Left lung (tissue), 10 donors: ENCODE results near the gene UNC13D. TPM values are rescaled to one million over a fixed set of nuclear protein-coding genes. Genes with fewer than 3 reads are reported as not detected.
A peak's percentile ranks its signal among the peaks of the same experiment; 100 is the strongest.

Experiments used
- ATAC-seq: fragments of 200-7000 bp; cut with Tn5 transposase; one replicate; pipeline ENCODE4 v1.9.1; 2020; ENCODE audit warnings: moderate library complexity
- DNase-seq, 4 donors: peaks; one replicate each; pipeline ENCODE4 v3.0.0-alpha.2; 2013 to 2020
- H3K27ac ChIP-seq, 2 donors: fragments of 200-600 bp; sonication (generic) in 1 of 2; one replicate each; pipeline versions ENCODE4 v1.5.0 to v1.8.0; 2020 to 2021
- H3K27me3 ChIP-seq, 2 donors: fragments of 200-600 bp; sonication (generic) in 1 of 2; one replicate each; pipeline versions ENCODE4 v1.5.0 to v1.8.0; 2020 to 2021
- H3K36me3 ChIP-seq, 2 donors: fragments of 200-600 bp; sonication (generic) in 1 of 2; one replicate each; pipeline versions ENCODE4 v1.5.0 to v1.8.0; 2020 to 2021
- H3K4me1 ChIP-seq, 2 donors: fragments of 200-600 bp; one replicate each; pipeline ENCODE4 v1.8.0; 2021
- H3K4me3 ChIP-seq, 2 donors: fragments of 200-600 bp; sonication (generic) in 1 of 2; one replicate each; pipeline versions ENCODE4 v1.5.0 to v1.8.0; 2020 to 2021; ENCODE audit warnings: mild to moderate bottlenecking in 1 of 2
- H3K9me3 ChIP-seq, 2 donors: fragments of 200-600 bp; sonication (generic) in 1 of 2; one replicate each; pipeline versions ENCODE4 v1.5.0 to v1.8.0; 2020 to 2021
- CTCF ChIP-seq, 2 donors: fragments of 200-600 bp; sonication (generic) in 1 of 2; IDR thresholded peaks; one replicate each; pipeline versions ENCODE4 v1.5.0 to v1.8.0; 2021; ENCODE audit warnings: antibody characterized with exemption in 2 of 2
- intact Hi-C, 2 donors: fragments of 100-400 bp; cut with DNase I; formaldehyde crosslinking; loops; one replicate each; pipeline versions ENCODE4 v1.11.2 to v1.14.2; 2022
- polyA plus RNA-seq, 6 donors: library from polyadenylated mRNA; unstranded; fragments of 120-200 nt; gene quantifications; one replicate each; pipeline ENCODE4 v1.2.1, GENCODE V29; 2013; ENCODE audit not compliant: insufficient read length in 6 of 6
- total RNA-seq, 2 donors: library from RNA; stranded (reverse); fragmentation: NEBNext Ultra II Directional; extraction: Animal tissue kit (Norgen Biotek cat#: 25700); gene quantifications; one replicate each; pipeline ENCODE4 v1.2.1, GENCODE V29; 2021
- donor health status: DM: no; HTN: yes; CAD: no.
- donor health status: DM: no; HTN: no; CAD: no.

UNC13D gene
- total and polyA plus RNA-seq, 8 donors: 24.9 to 91.4 (median 40.1) TPM

- intact Hi-C loops: no loop called here
- Histone ChIP-seq H3K36me3 (peaks cover 0 to 91% of the 10 kb centered on the region in 2 donors), H3K4me1 (peaks cover 6 to 35% of the 10 kb centered on the region in 2 donors), H3K4me3 (no peak overlapping the region), H3K27ac (no peak overlapping the region), H3K27me3 (no peaks in the 10 kb centered on the region), H3K9me3 (no peaks in the 10 kb centered on the region)
- DNase-seq (no peak), ATAC-seq (no peak)
- TF ChIP-seq CTCF (IDR thresholded peaks at IDR 0.05): no peak
These were observed 8.6 kb downstream of the UNC13D start for GRCh38 chr17:75835654-75835987.

DNA sequence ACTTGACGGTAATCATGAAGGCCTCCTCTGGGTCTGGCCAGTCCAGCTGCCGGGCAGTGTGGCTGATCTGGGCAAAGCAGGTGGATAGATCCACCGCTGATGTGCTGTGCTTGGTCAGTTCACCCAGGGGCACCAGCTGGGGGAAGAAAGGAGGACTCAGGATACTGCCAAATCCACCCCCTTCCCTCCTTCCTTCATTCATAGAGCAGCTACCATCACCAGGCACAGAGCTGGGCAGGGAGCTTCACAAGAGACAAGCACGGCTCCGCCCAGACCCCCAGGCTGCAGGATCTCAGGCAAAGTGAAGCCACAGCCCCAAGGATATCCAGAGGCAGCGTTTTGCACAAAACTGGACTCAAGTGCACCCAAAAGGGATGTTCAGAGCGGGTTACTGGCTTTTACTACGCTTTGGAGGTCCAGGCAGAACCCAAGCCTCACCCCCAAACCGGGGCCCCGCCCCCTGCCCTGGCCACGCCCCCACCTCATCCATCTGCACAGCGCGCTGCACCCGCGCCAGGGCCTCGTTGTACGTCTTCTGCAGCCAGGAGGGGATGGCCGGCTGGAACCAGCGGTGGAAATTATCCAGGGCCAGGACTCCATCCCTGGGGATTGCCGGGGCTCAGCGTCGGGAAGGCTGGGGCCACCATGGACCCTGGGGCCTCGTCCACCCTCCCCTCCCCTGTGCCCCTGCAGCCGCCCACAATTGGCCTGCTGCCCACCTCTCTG lies 9.1 kb downstream of the UNC13D start:
- H3K9me3 ChIP-seq: no peaks in the 10 kb centered on the region
- H3K27me3 ChIP-seq: no peaks in the 10 kb centered on the region
- no peak for TF ChIP-seq CTCF (IDR thresholded peaks at IDR 0.05)
- peaks cover 0 to 91% of the 10 kb centered on the region in 2 donors for H3K36me3 ChIP-seq
- peaks cover 6 to 35% of the 10 kb centered on the region in 2 donors for H3K4me1 ChIP-seq
- H3K4me3 ChIP-seq: no peak overlapping the region
- no peak for ATAC-seq
- no peak for DNase-seq
- H3K27ac ChIP-seq: no peak overlapping the region
- intact Hi-C loops: no loop called here

DNA sequence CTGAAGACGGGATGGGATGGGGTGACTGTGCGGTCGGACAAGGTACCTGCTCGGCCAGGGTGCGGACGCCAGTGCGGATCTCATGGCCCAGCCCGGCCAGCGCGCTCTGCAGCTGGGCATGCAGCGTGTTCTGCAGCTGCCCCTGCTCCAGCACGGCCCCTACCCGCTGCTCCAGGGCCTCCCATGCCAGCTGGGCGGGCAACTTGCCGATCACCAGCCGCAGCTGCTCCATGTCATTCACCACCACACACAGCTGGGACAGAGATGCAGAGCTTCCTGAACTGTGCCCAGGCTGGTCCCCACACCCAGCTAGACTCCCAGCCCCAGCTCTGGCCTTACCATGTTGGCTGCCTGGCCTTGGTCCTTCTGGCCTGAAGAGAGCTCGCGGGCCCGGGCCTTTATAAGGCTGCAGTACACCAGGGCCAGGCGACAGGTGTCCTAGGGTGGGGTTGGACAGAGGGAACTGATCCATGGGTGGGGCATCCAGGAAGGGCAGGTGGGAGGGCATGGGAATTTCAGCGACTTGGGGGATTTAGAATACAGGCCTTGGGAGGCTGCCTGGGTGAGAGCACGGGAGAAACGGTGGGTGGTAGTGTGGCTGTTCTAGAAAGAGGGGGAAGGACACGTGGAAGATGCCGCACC lies 9.8 kb downstream of the UNC13D start:
- H3K27me3 ChIP-seq: no peaks in the 10 kb centered on the region
- no peak overlapping the region for H3K4me3 ChIP-seq
- no peak for TF ChIP-seq CTCF (IDR thresholded peaks at IDR 0.05)
- H3K9me3 ChIP-seq: no peaks in the 10 kb centered on the region
- intact Hi-C loops: no loop called here
- ATAC-seq: no peak
- H3K4me1 ChIP-seq: peaks cover 6 to 35% of the 10 kb centered on the region in 2 donors
- no peak overlapping the region for H3K27ac ChIP-seq
- no peak for DNase-seq
- H3K36me3 ChIP-seq: peaks cover 0 to 91% of the 10 kb centered on the region in 2 donors

DNA sequence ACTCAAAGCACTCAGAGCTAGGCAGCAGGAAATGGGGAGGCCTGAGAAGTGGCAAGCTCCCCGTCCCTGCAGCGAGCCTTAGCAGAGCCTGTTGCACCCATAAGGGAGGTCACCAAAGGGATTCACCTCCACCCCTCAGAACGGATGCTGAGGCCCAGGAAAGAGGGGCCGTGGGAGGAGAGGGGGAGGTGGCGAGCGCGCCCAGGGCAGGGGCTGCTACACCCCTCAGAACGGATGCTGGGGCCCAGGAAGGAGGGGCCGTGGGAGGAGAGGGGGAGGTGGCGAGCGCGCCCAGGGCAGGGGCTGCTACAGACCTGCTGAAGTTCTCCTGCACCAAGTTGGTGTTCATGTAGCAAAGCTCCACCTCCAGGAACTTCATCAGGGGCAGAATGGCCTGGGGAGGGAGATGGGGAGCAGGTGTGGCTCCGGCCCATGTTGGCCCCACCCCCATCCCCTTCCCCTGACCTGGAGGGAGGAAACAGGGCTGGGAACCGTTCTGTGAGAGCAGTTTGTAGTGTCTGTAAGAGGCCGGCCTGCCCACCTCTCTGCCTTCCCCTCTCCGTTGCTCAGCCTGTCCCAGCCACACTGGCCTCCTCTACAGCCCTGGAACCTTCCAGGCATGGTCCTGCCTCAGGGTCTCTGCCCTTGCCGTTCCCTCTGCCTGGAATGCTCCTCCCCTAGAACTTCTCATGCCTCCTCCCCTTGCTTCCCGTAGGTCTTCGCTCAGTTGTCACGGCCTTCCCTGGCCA lies 11.4 kb downstream of the UNC13D start:
- ATAC-seq (peak; percentile 28), DNase-seq (no peak)
- Histone ChIP-seq H3K9me3 (no peaks in the 10 kb centered on the region), H3K4me1 (peaks cover 6 to 35% of the 10 kb centered on the region in 2 donors), H3K27ac (peak overlapping the region; percentile 19 to 75), H3K36me3 (peaks cover 0 to 90% of the 10 kb centered on the region in 2 donors), H3K27me3 (no peaks in the 10 kb centered on the region), H3K4me3 (no peak overlapping the region)
- TF ChIP-seq CTCF (IDR thresholded peaks at IDR 0.05): no peak
- intact Hi-C loops: no loop called here

- Histone ChIP-seq H3K4me1 (peaks cover 11 to 40% of the 10 kb centered on the region in 2 donors), H3K36me3 (peaks cover 0 to 90% of the 10 kb centered on the region in 2 donors), H3K4me3 (no peak overlapping the region), H3K9me3 (no peaks in the 10 kb centered on the region), H3K27ac (peak overlapping the region; percentile 13 to 75), H3K27me3 (no peaks in the 10 kb centered on the region)
- DNase-seq: peak in 1 of 4 donors; percentile 60
- no peak for TF ChIP-seq CTCF (IDR thresholded peaks at IDR 0.05)
- intact Hi-C loops: no loop called here
- peak; percentile 51 for ATAC-seq
These were observed 12.0 kb downstream of the UNC13D start for GRCh38 chr17:75832164-75832651.
